ENCODE results near the gene AHNAK.
A peak's percentile ranks its signal among the peaks of the same experiment; 100 is the strongest.

AHNAK gene

DNA sequence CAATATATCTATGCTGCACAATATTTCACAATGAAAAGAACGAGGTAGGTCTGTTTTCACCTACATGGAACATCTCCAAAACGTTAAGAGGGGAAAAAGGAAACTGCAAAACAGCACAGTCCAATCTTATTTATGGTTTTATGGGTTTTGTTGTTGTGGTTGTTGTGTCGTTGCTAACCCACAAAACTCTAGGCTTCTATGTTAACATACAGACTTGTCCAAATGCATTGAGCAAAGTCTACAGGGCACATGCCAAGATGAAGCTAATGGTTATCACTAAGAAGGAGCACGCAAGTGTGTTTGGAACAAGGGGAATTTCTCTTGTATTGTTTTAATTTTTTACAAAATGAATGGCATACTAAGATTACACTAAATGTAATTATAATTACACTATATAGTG is 48.6 kb downstream of the AHNAK start:
- no peak for ATAC-seq
- TF ChIP-seq ZFP3 (CRISPR knock-in tag; IDR thresholded peaks at IDR 0.05) (no peak), ZNF70 (CRISPR knock-in tag; IDR thresholded peaks at IDR 0.05) (no peak), SNAI2 (CRISPR knock-in tag; IDR thresholded peaks at IDR 0.05) (no peak), BACH2 (CRISPR knock-in tag; IDR thresholded peaks at IDR 0.05; ENCODE audit: borderline replicate concordance) (no peak), ARNTL (CRISPR knock-in tag; IDR thresholded peaks at IDR 0.05; ENCODE audit: borderline replicate concordance, low read depth) (no peak), ZFP30 (CRISPR knock-in tag; IDR thresholded peaks at IDR 0.05) (no peak), ZC3H10 (CRISPR knock-in tag; IDR thresholded peaks at IDR 0.05) (no peak), GLIS3 (CRISPR knock-in tag; IDR thresholded peaks at IDR 0.05) (no peak), PPARA (CRISPR knock-in tag; IDR thresholded peaks at IDR 0.05; ENCODE audit: borderline replicate concordance) (no peak), RARB (CRISPR knock-in tag; IDR thresholded peaks at IDR 0.05) (no peak), CSDC2 (CRISPR knock-in tag; IDR thresholded peaks at IDR 0.05) (no peak), TOX (CRISPR knock-in tag; IDR thresholded peaks at IDR 0.05; ENCODE audit: borderline replicate concordance) (no peak), ZNF8 (CRISPR knock-in tag; IDR thresholded peaks at IDR 0.05) (no peak), OSR1 (CRISPR knock-in tag; IDR thresholded peaks at IDR 0.05) (no peak), ESRRG (CRISPR knock-in tag; IDR thresholded peaks at IDR 0.05) (no peak)
- TF ChIP-seq, protein P1, sequence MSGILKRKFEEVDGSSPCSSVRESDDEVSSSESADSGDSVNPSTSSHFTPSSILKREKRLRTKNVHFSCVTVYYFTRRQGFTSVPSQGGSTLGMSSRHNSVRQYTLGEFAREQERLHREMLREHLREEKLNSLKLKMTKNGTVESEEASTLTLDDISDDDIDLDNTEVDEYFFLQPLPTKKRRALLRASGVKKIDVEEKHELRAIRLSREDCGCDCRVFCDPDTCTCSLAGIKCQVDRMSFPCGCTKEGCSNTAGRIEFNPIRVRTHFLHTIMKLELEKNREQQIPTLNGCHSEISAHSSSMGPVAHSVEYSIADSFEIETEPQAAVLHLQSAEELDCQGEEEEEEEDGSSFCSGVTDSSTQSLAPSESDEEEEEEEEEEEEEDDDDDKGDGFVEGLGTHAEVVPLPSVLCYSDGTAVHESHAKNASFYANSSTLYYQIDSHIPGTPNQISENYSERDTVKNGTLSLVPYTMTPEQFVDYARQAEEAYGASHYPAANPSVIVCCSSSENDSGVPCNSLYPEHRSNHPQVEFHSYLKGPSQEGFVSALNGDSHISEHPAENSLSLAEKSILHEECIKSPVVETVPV (CRISPR knock-in tag; IDR thresholded peaks at IDR 0.05) = no peak
- TF ChIP-seq, protein P2, sequence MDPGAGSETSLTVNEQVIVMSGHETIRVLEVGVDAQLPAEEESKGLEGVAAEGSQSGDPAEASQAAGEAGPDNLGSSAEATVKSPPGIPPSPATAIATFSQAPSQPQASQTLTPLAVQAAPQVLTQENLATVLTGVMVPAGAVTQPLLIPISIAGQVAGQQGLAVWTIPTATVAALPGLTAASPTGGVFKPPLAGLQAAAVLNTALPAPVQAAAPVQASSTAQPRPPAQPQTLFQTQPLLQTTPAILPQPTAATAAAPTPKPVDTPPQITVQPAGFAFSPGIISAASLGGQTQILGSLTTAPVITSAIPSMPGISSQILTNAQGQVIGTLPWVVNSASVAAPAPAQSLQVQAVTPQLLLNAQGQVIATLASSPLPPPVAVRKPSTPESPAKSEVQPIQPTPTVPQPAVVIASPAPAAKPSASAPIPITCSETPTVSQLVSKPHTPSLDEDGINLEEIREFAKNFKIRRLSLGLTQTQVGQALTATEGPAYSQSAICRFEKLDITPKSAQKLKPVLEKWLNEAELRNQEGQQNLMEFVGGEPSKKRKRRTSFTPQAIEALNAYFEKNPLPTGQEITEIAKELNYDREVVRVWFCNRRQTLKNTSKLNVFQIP (CRISPR knock-in tag; IDR thresholded peaks at IDR 0.05; ENCODE audit: borderline replicate concordance, low read depth) = no peak
- TF ChIP-seq, protein P3, sequence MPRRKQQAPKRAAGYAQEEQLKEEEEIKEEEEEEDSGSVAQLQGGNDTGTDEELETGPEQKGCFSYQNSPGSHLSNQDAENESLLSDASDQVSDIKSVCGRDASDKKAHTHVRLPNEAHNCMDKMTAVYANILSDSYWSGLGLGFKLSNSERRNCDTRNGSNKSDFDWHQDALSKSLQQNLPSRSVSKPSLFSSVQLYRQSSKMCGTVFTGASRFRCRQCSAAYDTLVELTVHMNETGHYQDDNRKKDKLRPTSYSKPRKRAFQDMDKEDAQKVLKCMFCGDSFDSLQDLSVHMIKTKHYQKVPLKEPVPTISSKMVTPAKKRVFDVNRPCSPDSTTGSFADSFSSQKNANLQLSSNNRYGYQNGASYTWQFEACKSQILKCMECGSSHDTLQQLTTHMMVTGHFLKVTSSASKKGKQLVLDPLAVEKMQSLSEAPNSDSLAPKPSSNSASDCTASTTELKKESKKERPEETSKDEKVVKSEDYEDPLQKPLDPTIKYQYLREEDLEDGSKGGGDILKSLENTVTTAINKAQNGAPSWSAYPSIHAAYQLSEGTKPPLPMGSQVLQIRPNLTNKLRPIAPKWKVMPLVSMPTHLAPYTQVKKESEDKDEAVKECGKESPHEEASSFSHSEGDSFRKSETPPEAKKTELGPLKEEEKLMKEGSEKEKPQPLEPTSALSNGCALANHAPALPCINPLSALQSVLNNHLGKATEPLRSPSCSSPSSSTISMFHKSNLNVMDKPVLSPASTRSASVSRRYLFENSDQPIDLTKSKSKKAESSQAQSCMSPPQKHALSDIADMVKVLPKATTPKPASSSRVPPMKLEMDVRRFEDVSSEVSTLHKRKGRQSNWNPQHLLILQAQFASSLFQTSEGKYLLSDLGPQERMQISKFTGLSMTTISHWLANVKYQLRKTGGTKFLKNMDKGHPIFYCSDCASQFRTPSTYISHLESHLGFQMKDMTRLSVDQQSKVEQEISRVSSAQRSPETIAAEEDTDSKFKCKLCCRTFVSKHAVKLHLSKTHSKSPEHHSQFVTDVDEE (CRISPR knock-in tag; IDR thresholded peaks at IDR 0.05) = no peak
- TF ChIP-seq, protein P4, sequence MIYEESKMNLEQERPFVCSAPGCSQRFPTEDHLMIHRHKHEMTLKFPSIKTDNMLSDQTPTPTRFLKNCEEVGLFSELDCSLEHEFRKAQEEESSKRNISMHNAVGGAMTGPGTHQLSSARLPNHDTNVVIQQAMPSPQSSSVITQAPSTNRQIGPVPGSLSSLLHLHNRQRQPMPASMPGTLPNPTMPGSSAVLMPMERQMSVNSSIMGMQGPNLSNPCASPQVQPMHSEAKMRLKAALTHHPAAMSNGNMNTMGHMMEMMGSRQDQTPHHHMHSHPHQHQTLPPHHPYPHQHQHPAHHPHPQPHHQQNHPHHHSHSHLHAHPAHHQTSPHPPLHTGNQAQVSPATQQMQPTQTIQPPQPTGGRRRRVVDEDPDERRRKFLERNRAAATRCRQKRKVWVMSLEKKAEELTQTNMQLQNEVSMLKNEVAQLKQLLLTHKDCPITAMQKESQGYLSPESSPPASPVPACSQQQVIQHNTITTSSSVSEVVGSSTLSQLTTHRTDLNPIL (CRISPR knock-in tag; IDR thresholded peaks at IDR 0.05; ENCODE audit: low read depth) = no peak
- TF ChIP-seq, protein P5, sequence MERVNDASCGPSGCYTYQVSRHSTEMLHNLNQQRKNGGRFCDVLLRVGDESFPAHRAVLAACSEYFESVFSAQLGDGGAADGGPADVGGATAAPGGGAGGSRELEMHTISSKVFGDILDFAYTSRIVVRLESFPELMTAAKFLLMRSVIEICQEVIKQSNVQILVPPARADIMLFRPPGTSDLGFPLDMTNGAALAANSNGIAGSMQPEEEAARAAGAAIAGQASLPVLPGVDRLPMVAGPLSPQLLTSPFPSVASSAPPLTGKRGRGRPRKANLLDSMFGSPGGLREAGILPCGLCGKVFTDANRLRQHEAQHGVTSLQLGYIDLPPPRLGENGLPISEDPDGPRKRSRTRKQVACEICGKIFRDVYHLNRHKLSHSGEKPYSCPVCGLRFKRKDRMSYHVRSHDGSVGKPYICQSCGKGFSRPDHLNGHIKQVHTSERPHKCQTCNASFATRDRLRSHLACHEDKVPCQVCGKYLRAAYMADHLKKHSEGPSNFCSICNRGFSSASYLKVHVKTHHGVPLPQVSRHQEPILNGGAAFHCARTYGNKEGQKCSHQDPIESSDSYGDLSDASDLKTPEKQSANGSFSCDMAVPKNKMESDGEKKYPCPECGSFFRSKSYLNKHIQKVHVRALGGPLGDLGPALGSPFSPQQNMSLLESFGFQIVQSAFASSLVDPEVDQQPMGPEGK (CRISPR knock-in tag; IDR thresholded peaks at IDR 0.05; ENCODE audit: borderline replicate concordance) = no peak

DNA sequence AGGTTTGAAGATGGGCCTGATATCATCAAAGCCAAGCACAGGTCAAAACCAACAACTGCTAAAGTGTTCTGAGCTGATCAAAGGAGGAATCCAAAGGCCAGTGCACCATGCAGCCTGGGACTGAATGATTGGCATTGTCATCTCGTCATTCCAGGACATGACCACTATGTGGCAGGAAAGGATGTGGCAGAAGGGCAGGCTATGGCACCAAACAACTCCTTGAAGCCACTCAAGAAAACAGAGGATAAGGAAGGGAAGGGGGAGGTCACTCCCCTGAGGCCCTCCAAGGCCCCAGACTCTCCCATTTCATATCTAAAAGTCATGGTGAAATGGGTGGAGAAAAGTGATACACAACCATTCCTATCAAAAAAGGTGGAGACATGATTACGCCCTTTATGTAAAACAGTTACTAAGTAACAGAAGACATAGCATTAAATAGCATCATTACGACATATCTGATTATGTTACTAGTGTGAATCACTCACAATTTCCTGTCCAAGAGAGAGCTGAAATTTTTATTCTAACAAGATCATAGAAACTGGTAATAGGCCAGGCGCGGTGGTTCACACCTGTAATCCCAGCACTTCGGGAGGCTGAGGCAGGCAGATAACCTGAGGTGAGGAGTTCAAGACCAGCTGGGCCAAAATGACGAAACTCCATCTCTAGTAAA is 49.3 kb downstream of the AHNAK start:
- TF ChIP-seq ZFP30 (CRISPR knock-in tag; IDR thresholded peaks at IDR 0.05) (no peak), ARNTL (CRISPR knock-in tag; IDR thresholded peaks at IDR 0.05; ENCODE audit: borderline replicate concordance, low read depth) (no peak), ZNF70 (CRISPR knock-in tag; IDR thresholded peaks at IDR 0.05) (no peak), ISL1 (CRISPR knock-in tag; IDR thresholded peaks at IDR 0.05) (no peak), ZFP3 (CRISPR knock-in tag; IDR thresholded peaks at IDR 0.05) (no peak), PPARA (CRISPR knock-in tag; IDR thresholded peaks at IDR 0.05; ENCODE audit: borderline replicate concordance) (no peak), RARB (CRISPR knock-in tag; IDR thresholded peaks at IDR 0.05) (no peak), GLIS3 (CRISPR knock-in tag; IDR thresholded peaks at IDR 0.05) (no peak), TOX (CRISPR knock-in tag; IDR thresholded peaks at IDR 0.05; ENCODE audit: borderline replicate concordance) (no peak)
- peak; percentile 81 for ATAC-seq

DNA sequence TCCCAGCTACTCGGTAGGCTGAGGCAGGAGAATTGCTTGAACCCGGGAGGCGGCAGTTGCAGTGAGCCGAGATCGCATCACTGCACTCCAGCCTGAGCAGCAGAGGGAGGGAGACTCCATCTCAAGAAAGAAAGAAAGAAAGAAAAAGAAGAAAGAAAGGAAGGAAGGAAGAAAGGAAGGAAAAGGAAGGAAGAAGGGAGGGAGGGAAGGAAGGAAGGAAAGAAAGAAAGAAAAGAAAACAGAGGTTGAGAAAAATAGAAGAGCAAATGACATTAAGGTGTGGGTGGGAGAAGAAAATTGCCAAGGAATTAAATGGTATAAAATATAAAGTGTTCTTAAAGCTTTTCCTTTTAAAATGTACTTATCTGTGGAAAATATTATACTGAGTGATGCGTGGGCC is 49.9 kb downstream of the AHNAK start:
- ATAC-seq = no peak
- TF ChIP-seq GLIS3 (CRISPR knock-in tag; IDR thresholded peaks at IDR 0.05) = no peak
- TF ChIP-seq, protein P2 (CRISPR knock-in tag; IDR thresholded peaks at IDR 0.05; ENCODE audit: borderline replicate concordance, low read depth) = no peak
- no peak for TF ChIP-seq ARNTL (CRISPR knock-in tag; IDR thresholded peaks at IDR 0.05; ENCODE audit: borderline replicate concordance, low read depth)
- no peak for TF ChIP-seq RARB (CRISPR knock-in tag; IDR thresholded peaks at IDR 0.05)
- TF ChIP-seq, protein P3 (CRISPR knock-in tag; IDR thresholded peaks at IDR 0.05) = no peak
- TF ChIP-seq OSR1 (CRISPR knock-in tag; IDR thresholded peaks at IDR 0.05) = no peak
- TF ChIP-seq ZNF565 (CRISPR knock-in tag; conservative IDR thresholded peaks at IDR 0.05; ENCODE audit: low read depth) = no peak
- TF ChIP-seq BACH2 (CRISPR knock-in tag; IDR thresholded peaks at IDR 0.05; ENCODE audit: borderline replicate concordance) = no peak

All from SK-N-SH treated with all-trans-retinoic acid at 6 μM for 48 hours (cell line).